Smooth muscle cell (in vitro differentiated cells): ENCODE measurements around the gene DENND2A. TPM values are rescaled to one million over a fixed set of nuclear protein-coding genes. Genes with fewer than 3 reads are reported as not detected.
"Not testable (repeated sequence)": the region's sequence is repeated elsewhere in the genome, so short reads cannot be mapped to it uniquely, and the experiment has no call there.

Experiments used
- DNase-seq: peaks from one replicate; lab custom pipeline; 2025; ENCODE audit not compliant: unreplicated experiment; lab: John Stamatoyannopoulos, UW
- H2AFZ ChIP-seq: fragments of 200-600 bp; sonication (generic); 2 replicates; pipeline ENCODE4 v1.6.0; 2016; ENCODE audit warnings: antibody characterized with exemption, low read depth, mild to moderate bottlenecking
- H3F3A ChIP-seq: fragments of 200-600 bp; sonication (generic); 2 replicates; pipeline ENCODE4 v1.6.0; 2017; ENCODE audit warnings: antibody characterized with exemption, low read depth
- H3K27ac ChIP-seq: fragments of 200-600 bp; sonication (generic); 2 replicates; pipeline ENCODE4 v1.5.1; 2016; ENCODE audit warnings: low read depth, mild to moderate bottlenecking
- H3K27me3 ChIP-seq: fragments of 200-600 bp; sonication (generic); 2 replicates; pipeline ENCODE4 v1.6.1; 2016; ENCODE audit warnings: low read depth, mild to moderate bottlenecking
- H3K36me3 ChIP-seq: fragments of 200-600 bp; sonication (generic); 2 replicates; pipeline ENCODE4 v1.5.1; 2016; ENCODE audit warnings: low read depth
- H3K4me1 ChIP-seq: fragments of 200-600 bp; sonication (generic); 2 replicates; pipeline ENCODE4 v1.5.1; 2016; ENCODE audit warnings: low read depth
- H3K4me2 ChIP-seq: fragments of 200-600 bp; sonication (generic); 2 replicates; pipeline ENCODE4 v1.6.0; 2016; ENCODE audit warnings: mild to moderate bottlenecking
- H3K4me3 ChIP-seq: fragments of 200-600 bp; sonication (generic); 2 replicates; pipeline ENCODE4 v1.5.1; 2016; ENCODE audit warnings: mild to moderate bottlenecking
- H3K79me2 ChIP-seq: fragments of 200-600 bp; sonication (generic); 2 replicates; pipeline ENCODE4 v1.6.0; 2016; ENCODE audit warnings: low read depth, mild to moderate bottlenecking
- H3K9ac ChIP-seq: fragments of 200-600 bp; sonication (generic); 2 replicates; pipeline ENCODE4 v1.6.0; 2016; ENCODE audit warnings: low read depth
- H3K9me3 ChIP-seq: fragments of 200-600 bp; sonication (generic); replicated peaks from 2 replicates; pipeline ENCODE4 v1.5.1; 2016; ENCODE audit warnings: low read depth
- H4K20me1 ChIP-seq: fragments of 200-600 bp; sonication (generic); 2 replicates; pipeline ENCODE4 v1.6.0; 2016; ENCODE audit warnings: low read depth
- WGBS: methylation state at CpG from one replicate; pipeline ENCODE4 v1.1.7; 2016; ENCODE audit warnings: low lambda C conversion rate; 5-methylcytosine and 5-hydroxymethylcytosine counted together
- polyA plus RNA-seq: library from polyadenylated mRNA; unstranded; fragments of >200 nt; fragmentation: Nextera tagmentation; extraction: Ambion mirVana; gene quantifications from 2 replicates; pipeline ENCODE4 v1.2.1, GENCODE V29; 2016
- total RNA-seq: library from RNA; depleted of rRNA; stranded (reverse); fragments of >200 nt; gene quantifications from 2 replicates; pipeline ENCODE4 v1.2.3, GENCODE V29; 2014
- TF ChIP-seq, protein P1 (sequence below): fragments of 200-600 bp; sonication (generic); IDR thresholded peaks from 2 replicates; pipeline ENCODE4 v1.5.1; 2017; ENCODE audit warnings: borderline replicate concordance, mild to moderate bottlenecking, antibody characterized with exemption; ENCODE audit not compliant: insufficient read depth, poor library complexity, severe bottlenecking

Gene DENND2A
- total and polyA plus RNA-seq, 2 experiments from 2014 or later: 1.8 to 4.6 TPM

DNA sequence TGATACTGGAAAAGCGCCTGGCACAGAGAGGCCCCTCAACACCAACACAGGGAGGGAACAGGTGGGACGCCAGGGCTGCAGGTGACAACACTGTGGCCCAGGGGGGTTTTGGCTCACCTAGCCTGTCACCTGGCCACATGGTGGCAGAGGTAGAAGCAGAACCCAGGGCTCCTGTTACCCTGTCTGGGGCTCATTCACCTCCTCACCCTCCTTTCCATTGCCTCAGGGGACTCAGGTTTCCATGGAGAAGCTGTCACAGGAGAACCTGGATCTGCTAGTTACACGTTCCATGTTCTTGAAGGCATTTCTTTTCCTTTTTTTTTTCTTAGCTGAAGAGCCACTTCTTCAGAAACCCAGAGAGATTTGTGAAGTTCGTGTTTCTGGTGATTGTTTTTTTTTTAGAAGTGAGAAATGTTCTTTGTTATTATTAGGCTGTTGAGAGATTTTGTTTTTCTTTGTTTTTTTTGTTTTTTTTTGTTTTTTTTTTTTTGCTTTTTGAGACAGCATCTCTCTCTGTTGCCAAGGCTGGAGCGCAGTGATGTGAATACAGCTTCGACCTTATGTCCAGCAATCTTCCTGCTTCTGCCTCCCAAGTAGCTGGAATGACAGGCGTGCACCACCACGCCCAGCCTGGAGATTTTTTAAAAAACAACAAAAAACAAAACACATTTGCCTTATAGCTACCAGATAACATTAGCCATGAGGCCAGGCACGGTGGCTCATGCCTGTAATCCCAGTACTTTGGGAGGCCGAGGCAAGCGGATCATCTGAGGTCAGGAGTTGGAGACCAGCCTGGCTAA lies 16.0 kb downstream of the DENND2A start:
- Histone ChIP-seq H3K36me3 (no peaks in the 10 kb centered on the region), H3K4me3 (no peak overlapping the region), H3K4me2 (no peak overlapping the region), H3K79me2 (peaks cover 14% of the 10 kb centered on the region), H2AFZ (no peak overlapping the region), H3K9me3 (no peaks in the 10 kb centered on the region), H3F3A (peaks cover 36% of the 10 kb centered on the region), H3K27ac (no peak overlapping the region), H3K4me1 (peaks cover 7% of the 10 kb centered on the region), H3K9ac (no peak overlapping the region), H4K20me1 (peaks cover 3% of the 10 kb centered on the region), H3K27me3 (no peaks in the 10 kb centered on the region)
- WGBS: 82% methylated on average over 11 of the region's 11 CpGs
- TF ChIP-seq, protein P1, sequence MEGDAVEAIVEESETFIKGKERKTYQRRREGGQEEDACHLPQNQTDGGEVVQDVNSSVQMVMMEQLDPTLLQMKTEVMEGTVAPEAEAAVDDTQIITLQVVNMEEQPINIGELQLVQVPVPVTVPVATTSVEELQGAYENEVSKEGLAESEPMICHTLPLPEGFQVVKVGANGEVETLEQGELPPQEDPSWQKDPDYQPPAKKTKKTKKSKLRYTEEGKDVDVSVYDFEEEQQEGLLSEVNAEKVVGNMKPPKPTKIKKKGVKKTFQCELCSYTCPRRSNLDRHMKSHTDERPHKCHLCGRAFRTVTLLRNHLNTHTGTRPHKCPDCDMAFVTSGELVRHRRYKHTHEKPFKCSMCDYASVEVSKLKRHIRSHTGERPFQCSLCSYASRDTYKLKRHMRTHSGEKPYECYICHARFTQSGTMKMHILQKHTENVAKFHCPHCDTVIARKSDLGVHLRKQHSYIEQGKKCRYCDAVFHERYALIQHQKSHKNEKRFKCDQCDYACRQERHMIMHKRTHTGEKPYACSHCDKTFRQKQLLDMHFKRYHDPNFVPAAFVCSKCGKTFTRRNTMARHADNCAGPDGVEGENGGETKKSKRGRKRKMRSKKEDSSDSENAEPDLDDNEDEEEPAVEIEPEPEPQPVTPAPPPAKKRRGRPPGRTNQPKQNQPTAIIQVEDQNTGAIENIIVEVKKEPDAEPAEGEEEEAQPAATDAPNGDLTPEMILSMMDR: no peak
- no peak for DNase-seq

DNA sequence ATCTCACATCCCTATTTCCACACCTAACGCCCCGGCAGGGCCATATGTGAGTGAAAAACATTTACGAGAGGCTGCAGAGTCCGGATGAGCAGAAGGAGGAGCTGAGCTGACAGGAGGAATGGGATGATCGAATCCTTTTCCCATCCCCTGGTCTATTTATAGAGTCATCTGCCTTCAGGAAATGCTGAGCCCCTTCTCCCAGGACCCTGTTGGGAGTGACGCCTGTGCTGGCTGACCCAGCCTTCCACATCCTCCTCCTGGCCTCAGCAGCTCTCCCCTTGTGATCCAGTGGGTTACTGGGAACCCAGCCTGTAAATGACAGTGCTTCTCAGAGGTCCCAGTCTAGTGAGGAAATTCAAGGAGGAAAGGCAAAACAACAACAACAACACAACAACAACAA lies 16.6 kb downstream of the DENND2A start:
- Histone ChIP-seq H3K27ac (no peak overlapping the region), H3K4me1 (peaks cover 7% of the 10 kb centered on the region), H4K20me1 (peaks cover 3% of the 10 kb centered on the region), H3K79me2 (peaks cover 14% of the 10 kb centered on the region), H3K36me3 (no peaks in the 10 kb centered on the region), H3K4me3 (no peak overlapping the region), H3K9me3 (no peaks in the 10 kb centered on the region), H3K4me2 (peak overlapping the region; percentile 22), H2AFZ (peak overlapping the region; percentile 45), H3K9ac (no peak overlapping the region), H3F3A (peaks cover 36% of the 10 kb centered on the region), H3K27me3 (no peaks in the 10 kb centered on the region)
- TF ChIP-seq, protein P1: no peak
- WGBS: 23% methylated on average over 6 of the region's 6 CpGs
- no peak for DNase-seq

DNA sequence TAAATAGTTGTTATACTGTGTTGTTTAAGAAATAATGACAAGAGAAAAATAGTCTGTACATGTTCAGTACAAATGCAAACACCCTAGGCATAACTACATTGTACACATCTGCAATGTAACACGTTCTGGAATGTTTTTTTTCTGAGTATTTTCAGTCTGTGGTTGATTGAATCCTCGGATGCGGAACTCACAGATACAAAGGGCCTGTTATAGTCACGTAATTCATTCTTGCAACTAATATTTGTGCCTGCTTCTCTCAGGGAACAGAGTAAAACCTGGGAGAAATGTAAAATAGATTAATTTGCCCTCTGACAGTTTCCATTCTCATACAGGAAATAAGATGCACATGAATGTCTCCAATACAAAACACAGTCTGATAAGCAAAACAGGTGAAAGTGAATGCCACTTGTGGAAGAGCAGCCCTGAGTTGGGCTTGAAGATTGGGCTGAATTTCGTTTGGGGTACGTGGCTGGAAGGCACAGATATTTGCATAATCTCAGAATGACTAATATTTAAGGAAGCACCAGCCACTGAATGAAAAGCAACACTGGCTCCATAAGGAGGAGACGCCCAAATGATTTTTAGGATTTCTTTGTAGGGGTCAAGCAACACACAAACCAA lies 19.1 kb downstream of the DENND2A start:
- Histone ChIP-seq H3K9me3 (no peaks in the 10 kb centered on the region), H3K36me3 (no peaks in the 10 kb centered on the region), H3K79me2 (peaks cover 14% of the 10 kb centered on the region), H4K20me1 (no peaks in the 10 kb centered on the region), H2AFZ (no peak overlapping the region), H3K4me2 (peak overlapping the region; percentile 52), H3F3A (peaks cover 20% of the 10 kb centered on the region), H3K27me3 (no peaks in the 10 kb centered on the region), H3K9ac (no peak overlapping the region), H3K4me1 (peaks cover under 1% of the 10 kb centered on the region), H3K27ac (peak overlapping the region; percentile 28), H3K4me3 (no peak overlapping the region)
- 74% methylated on average over 7 of the region's 7 CpGs for whole genome bisulfite sequencing
- TF ChIP-seq, protein P1: no peak
- no peak for DNase-seq

- not testable (repeated sequence) for H2AFZ ChIP-seq, H3F3A ChIP-seq, H3K36me3 ChIP-seq
Observed at GRCh38 chr7:140619915-140620510, 20.6 kb downstream of the DENND2A start.

More at GRCh38 chr7:140619915-140620510, 20.6 kb downstream of the DENND2A start:
- not testable (repeated sequence) for H3K27ac ChIP-seq, H3K4me1 ChIP-seq, H3K4me3 ChIP-seq, H3K9ac ChIP-seq, H3K27me3 ChIP-seq, H4K20me1 ChIP-seq, DNase-seq, H3K4me2 ChIP-seq, H3K9me3 ChIP-seq
- peaks cover 14% of the 10 kb centered on the region for H3K79me2 ChIP-seq
- 98% methylated on average over 11 of the region's 11 CpGs for WGBS
